ENCODE data around the gene CDH18.

DNA sequence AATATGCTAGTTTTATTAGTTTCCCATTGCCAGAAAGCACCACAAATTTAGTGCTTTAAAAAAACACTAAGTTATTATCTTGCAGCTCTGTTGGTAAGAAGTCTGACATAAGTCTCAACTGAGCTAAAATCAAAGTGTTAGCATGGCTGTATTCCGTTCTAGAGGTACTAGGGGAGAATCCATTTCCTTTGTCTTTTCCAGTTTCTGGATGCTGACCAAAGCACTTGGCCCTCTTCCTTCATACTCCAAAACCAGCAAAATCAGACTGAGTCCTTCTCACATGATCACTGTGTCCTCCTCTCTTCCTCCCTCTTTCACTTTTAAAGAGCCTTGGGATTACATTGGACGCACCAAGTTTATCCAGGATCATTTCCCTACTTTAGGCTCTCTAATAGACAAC, 9.5 kb downstream of the CDH18 start:
- no peak for TF ChIP-seq POLR2AphosphoS5 (IDR thresholded peaks at IDR 0.05; ENCODE audit: low read depth, low read length)
- TF ChIP-seq REST (IDR thresholded peaks at IDR 0.05; ENCODE audit: insufficient read depth in 1 of 2, low read depth in 2 of 2, low read length in 2 of 2) = no peak
- no peak for TF ChIP-seq SIN3A (IDR thresholded peaks at IDR 0.05; ENCODE audit: borderline replicate concordance, insufficient read depth, low read length)
